Rectal smooth muscle tissue (tissue), 1 donor: ENCODE measurements around the gene NUP188.

Experiments
- H3K27ac ChIP-seq: one replicate; pipeline ENCODE4 v1.7.0; 2013; ENCODE audit warnings: low read depth, low read length, inconsistent platforms
- H3K27me3 ChIP-seq: one replicate; pipeline ENCODE4 v1.7.0; 2013; ENCODE audit warnings: low read length; ENCODE audit not compliant: control insufficient read depth, insufficient read depth
- H3K36me3 ChIP-seq: one replicate; pipeline ENCODE4 v1.7.0; 2013; ENCODE audit warnings: low read length; ENCODE audit not compliant: control insufficient read depth, insufficient read depth
- H3K4me1 ChIP-seq: one replicate; pipeline ENCODE4 v1.7.0; 2013; ENCODE audit warnings: low read length; ENCODE audit not compliant: control insufficient read depth, insufficient read depth
- H3K4me3 ChIP-seq: one replicate; pipeline ENCODE4 v1.7.0; 2013; ENCODE audit warnings: low read length
- H3K9ac ChIP-seq: one replicate; pipeline ENCODE4 v1.7.0; 2013; ENCODE audit warnings: low read length

Gene NUP188

DNA sequence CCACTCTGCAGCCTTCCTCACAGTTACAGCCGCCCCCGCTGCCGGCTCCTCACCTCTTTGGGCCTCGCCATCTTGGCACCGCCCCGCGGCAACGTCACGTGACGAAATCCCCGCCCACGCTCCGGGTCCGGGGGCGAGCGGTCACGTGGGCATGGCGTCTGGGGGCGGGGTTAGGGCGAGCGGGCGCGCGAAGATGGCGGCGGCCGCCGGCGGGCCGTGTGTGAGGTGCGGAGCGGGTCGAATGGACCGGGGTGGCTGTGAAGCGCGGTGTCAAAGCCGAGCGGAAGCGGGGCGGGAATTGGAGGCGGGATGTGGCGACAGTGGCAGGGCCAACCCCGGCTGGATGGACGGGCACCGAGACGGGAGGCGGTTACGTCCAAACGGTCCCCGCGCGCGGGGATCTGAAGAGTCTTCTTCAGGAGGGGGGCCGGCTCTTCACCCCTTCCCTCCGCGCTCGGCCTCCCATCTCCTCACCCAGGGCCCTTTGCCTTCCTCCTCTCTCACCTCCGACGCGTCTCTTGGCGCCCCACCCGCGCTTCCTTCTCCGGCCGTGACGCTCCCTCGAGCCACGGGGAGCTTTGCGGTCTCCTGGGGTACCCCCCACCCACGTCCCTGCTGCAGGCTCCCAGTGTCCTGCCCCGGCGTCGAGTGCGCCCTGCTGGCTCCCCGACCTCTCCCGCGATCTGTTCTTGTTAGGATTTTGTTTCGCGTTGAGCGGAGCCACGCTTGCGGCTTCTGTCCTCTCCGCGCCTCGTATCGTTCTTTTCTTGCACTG is at the start of gene NUP188, which contains the start of gene DOLK:
Gene NUP188 (plus strand): TSS at position 173 of the 775 bp plus-strand sequence. CDS start 21 bp downstream, at position 194.
Gene DOLK (minus strand): TSS at position 77 of the 775 bp plus-strand sequence. CDS start 300 bp downstream, outside the sequence.
- Histone ChIP-seq H3K4me1 (peaks cover 7% of the 10 kb centered on the region), H3K36me3 (peaks cover 2% of the 10 kb centered on the region), H3K4me3 (peak within 1 kb of the TSS; percentile 95), H3K27ac (peak within 1 kb of the TSS; percentile 94), H3K27me3 (no peaks in the 10 kb centered on the region), H3K9ac (peak within 1 kb of the TSS; percentile 98)

- no peak overlapping the region for H3K9ac ChIP-seq
- H3K4me1 ChIP-seq: peaks cover 4% of the 10 kb centered on the region
- H3K27me3 ChIP-seq: no peaks in the 10 kb centered on the region
- H3K4me3 ChIP-seq: no peak overlapping the region
- peak overlapping the region; percentile 1 for H3K27ac ChIP-seq
- H3K36me3 ChIP-seq: no peaks in the 10 kb centered on the region
Observed at GRCh38 chr9:128898382-128898781, 49.1 kb upstream of the NUP188 start.

DNA sequence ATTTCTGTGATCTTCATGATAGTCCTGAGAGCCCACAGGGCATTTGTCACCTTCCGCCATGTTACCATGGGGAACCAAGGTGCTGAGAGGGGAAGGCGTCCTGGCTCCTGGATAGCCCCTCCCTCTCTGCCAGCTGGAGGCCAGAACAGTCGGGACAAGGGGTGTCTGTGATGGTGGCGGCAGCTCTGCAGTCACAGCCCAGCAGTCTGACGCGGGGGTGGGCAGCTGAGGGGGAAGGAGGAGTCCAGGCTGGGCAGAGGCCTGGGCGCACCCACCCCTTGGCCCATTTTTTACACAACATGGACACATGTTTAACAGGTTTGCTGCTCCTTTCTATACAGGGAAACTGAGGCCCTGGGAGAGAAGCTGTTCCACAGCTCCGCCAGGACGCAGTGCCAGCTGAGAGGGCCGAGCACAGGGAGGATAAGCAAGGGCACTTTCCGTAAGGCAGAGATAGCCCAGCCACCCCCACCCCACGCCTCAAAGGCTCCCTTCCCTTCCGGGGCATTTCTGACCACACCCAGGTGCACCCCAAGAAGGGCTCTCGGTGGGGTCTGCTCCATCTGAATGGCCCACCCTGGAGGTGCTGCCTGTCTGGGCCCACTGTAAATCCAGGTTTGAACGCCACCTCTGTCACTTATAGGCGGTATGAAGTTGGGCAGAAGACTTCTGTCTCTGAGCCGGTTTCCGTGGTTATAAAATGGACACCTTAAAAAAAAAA is 48.5 kb upstream of the NUP188 start:
- no peaks in the 10 kb centered on the region for H3K36me3 ChIP-seq
- H3K9ac ChIP-seq: peak overlapping the region; percentile 13
- no peak overlapping the region for H3K4me3 ChIP-seq
- H3K4me1 ChIP-seq: peaks cover 3% of the 10 kb centered on the region
- H3K27ac ChIP-seq: peak overlapping the region; percentile 1
- no peaks in the 10 kb centered on the region for H3K27me3 ChIP-seq

DNA sequence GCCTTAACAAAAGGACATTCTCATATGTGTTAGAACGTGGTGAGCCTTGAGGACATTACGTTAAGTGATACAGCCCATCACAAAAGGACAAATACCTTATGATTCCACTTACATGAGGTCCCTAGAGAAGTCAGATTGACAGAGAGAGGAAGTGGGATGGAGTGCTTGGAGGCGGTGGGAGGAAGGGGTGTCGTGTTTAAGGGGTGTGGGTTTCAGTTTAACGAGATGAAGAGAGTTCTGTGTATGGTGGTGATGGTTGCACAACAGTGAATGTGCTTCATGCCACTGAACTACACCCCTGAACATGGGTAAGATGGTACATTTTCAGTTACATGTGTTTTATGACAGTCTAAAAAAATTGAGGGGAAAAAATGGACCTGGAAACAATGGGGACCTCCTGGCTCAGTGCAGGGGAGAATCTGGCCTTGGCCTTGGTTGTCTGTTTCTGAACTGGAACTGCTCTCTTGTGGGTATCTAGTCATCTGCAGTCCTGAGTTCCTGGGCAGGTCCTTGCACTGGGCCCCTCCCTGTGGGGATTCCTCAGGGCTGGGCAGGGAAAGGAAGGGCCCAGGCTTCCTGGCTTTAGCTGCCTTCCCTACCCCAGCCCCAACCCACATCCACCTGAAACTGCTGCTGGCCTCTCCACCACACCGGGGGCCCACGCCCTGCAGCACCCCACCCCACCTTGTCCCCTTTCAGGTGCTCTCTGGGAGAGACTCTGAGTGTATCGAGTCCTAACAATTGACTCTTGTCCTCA is 47.8 kb upstream of the NUP188 start:
- H3K36me3 ChIP-seq: no peaks in the 10 kb centered on the region

DNA sequence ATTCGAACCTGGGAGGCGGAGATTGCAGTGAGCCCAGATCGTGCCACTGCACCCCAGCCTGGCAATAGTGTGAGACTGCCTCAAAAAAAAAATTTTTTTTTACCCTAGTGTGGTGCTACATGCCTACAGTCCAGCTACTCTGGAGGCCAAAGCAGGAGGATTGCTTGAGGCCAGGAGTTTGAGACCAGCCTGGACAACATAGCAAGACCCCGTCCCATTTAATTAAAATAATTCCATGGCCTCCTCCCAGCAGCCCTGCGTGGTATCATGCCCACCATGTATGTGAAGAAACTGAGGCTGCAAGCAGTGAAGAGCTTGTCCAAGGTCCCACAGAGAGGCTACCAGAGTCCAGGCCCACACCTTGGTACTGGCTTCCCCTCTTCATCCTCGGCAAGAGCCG is 46.1 kb upstream of the NUP188 start:
- H3K4me1 ChIP-seq: peaks cover 3% of the 10 kb centered on the region

More for the DNA sequence above, 47.8 kb upstream of the NUP188 start:
- H3K27ac ChIP-seq: no peak overlapping the region
- no peak overlapping the region for H3K9ac ChIP-seq
- no peaks in the 10 kb centered on the region for H3K27me3 ChIP-seq
- H3K4me1 ChIP-seq: peaks cover 3% of the 10 kb centered on the region
- no peak overlapping the region for H3K4me3 ChIP-seq

DNA sequence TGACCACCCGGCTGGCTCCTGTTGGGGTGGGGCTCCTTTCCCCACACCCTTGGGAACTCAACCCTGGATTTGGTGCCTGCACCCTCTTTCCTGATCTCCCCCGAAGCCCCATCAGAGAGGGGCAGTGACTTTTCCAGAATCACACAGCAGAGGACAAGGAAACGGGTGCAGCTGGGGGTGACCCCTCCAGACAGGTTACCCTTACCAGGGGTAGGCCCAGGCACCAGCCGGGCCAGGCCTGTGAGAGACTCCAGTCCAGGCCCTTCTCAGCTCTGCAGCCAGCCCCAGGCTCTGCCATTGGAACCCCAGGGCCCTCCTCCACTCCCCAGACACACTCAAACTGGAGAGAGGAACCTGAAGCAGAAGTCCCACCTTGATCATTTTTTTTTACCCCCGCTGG is 45.7 kb upstream of the NUP188 start:
- H3K27me3 ChIP-seq: no peaks in the 10 kb centered on the region
- no peak overlapping the region for H3K27ac ChIP-seq
- peaks cover 3% of the 10 kb centered on the region for H3K4me1 ChIP-seq
- H3K4me3 ChIP-seq: no peak overlapping the region
- no peak overlapping the region for H3K9ac ChIP-seq
- H3K36me3 ChIP-seq: no peaks in the 10 kb centered on the region

More for the DNA sequence above, 46.1 kb upstream of the NUP188 start:
- Histone ChIP-seq H3K9ac (no peak overlapping the region), H3K27me3 (no peaks in the 10 kb centered on the region), H3K4me3 (no peak overlapping the region), H3K27ac (no peak overlapping the region), H3K36me3 (no peaks in the 10 kb centered on the region)

- H3K9ac ChIP-seq: no peak overlapping the region
- H3K4me1 ChIP-seq: peaks cover 3% of the 10 kb centered on the region
- peaks cover 3% of the 10 kb centered on the region for H3K36me3 ChIP-seq
- no peak overlapping the region for H3K27ac ChIP-seq
- no peak overlapping the region for H3K4me3 ChIP-seq
- no peaks in the 10 kb centered on the region for H3K27me3 ChIP-seq
Observed at GRCh38 chr9:128902351-128903078, 45.0 kb upstream of the NUP188 start.

DNA sequence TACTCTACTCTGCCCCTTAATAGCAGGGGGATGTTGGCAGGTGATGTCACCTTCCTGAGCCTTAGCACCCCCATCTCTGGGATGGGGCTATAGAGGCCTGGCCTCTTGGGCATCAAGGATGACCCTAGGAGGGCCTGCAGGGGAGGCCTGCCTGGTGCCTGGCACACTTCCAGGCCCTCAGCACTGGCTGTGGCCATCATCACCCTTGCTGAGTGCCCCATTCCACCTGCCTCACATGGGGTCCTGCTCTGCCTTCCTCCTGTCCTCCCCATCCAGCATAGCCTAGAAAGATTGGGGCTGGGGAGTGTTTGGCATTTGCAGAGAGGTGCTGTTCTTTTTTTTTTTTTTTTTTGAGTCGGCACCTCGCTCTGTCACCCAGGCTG is 44.4 kb upstream of the NUP188 start:
- H3K27ac ChIP-seq: no peak overlapping the region
- no peak overlapping the region for H3K9ac ChIP-seq
- peaks cover 3% of the 10 kb centered on the region for H3K4me1 ChIP-seq

DNA sequence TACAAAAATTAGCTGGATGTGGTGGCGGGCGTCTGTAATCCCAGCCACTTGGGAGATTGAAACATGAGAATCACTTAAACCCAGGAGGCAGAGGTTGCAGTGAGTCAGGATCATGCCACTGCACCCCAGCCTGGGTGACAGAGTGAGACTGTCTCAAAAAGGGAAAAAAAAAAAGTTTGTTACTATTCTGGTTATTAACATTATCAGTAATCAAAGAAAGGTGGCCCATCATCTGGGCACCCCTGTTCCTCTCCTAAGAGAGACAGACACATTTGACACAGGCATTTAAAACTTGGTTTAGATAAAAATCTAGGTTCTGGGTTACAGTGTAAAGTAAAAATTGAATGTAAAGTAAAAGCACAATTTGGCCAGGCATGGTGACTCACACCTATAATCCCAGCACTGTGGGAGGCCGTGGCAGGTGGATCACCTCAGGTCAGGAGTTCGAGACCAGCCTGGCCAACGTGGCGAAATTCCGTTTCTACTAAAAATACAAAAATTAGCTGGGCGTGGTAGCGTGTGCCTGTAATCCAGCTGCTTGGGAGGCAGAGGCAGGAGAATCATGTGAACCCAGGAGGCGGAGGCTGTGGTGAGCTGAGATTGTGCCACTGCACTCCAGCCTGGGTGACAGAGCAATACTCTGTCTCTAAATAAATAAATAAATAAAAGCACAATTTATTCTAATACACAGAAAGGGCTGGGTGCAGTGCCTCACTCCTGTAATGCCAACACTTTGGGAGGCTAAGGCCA is 43.5 kb upstream of the NUP188 start:
- H3K4me1 ChIP-seq: peaks cover 2% of the 10 kb centered on the region
- no peak overlapping the region for H3K27ac ChIP-seq
- H3K9ac ChIP-seq: no peak overlapping the region
- no peak overlapping the region for H3K4me3 ChIP-seq
- H3K36me3 ChIP-seq: peaks cover 18% of the 10 kb centered on the region
- no peaks in the 10 kb centered on the region for H3K27me3 ChIP-seq

More for the DNA sequence above, 44.4 kb upstream of the NUP188 start:
- peaks cover 8% of the 10 kb centered on the region for H3K36me3 ChIP-seq
- no peaks in the 10 kb centered on the region for H3K27me3 ChIP-seq
- no peak overlapping the region for H3K4me3 ChIP-seq

- Histone ChIP-seq H3K9ac (no peak overlapping the region), H3K27ac (no peak overlapping the region)
Observed at GRCh38 chr9:128905964-128906363, 41.5 kb upstream of the NUP188 start.

DNA sequence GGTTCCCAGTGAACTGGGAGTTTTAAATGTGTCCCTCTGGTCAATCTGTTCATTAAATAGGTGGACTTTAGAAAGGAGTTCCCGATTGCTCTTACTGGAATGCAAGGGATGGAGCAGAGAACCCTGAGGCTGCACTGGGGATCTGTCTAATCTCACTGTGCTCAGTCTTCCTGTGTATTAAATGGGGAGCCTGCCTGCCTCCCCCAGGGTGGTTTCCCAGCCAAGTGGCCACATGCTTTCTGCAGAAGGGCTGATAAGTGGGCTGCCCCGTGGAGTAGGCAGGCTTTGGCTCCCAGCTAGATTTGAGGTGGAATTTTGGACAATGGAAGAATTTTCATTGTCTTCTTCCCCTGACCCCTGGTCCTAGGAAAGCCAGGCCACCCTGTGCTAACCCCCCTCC is 40.8 kb upstream of the NUP188 start:
- Histone ChIP-seq H3K4me3 (no peak overlapping the region), H3K4me1 (peaks cover 11% of the 10 kb centered on the region), H3K9ac (no peak overlapping the region), H3K27ac (no peak overlapping the region), H3K27me3 (no peaks in the 10 kb centered on the region), H3K36me3 (peaks cover 20% of the 10 kb centered on the region)

More at GRCh38 chr9:128905964-128906363, 41.5 kb upstream of the NUP188 start:
- no peaks in the 10 kb centered on the region for H3K27me3 ChIP-seq
- peaks cover 4% of the 10 kb centered on the region for H3K4me1 ChIP-seq
- H3K36me3 ChIP-seq: peaks cover 20% of the 10 kb centered on the region
- H3K4me3 ChIP-seq: no peak overlapping the region
